Measurements from ENCODE around the gene CNTN6. TPM values are rescaled to one million over a fixed set of nuclear protein-coding genes. Genes with fewer than 3 reads are reported as not detected.
"Not testable (repeated sequence)": the region's sequence is repeated elsewhere in the genome, so short reads cannot be mapped to it uniquely, and the experiment has no call there.

CNTN6 gene
- total RNA-seq, 1 experiment from 2014 or later: not detected

- Histone ChIP-seq H3K9ac (ENCODE audit: low read length) (no peak overlapping the region), H2AFZ (ENCODE audit: low read depth, low read length, poor library complexity, severe bottlenecking) (no peak overlapping the region), H3K27me3 (ENCODE audit: insufficient read depth, low read length) (no peaks in the 10 kb centered on the region), H3K27ac (ENCODE audit: low read depth, low read length) (no peak overlapping the region), H3K9me3 (ENCODE audit: control insufficient read depth in 1 of 2, insufficient read depth in 1 of 2, low read depth in 1 of 2, low read length in 2 of 2) (peaks cover 7 to 37% of the 10 kb centered on the region in 2 experiments; a peak in 2 of 4 replicates), H4K20me1 (ENCODE audit: insufficient read depth) (no peaks in the 10 kb centered on the region), H3K4me3 (replicated peaks in 1 of 2; ENCODE audit: low read depth in 1 of 2, low read length in 2 of 2) (no peak overlapping the region), H3K36me3 (ENCODE audit: control insufficient read depth in 1 of 2, insufficient read depth in 2 of 2, low read length in 2 of 2) (no peaks in the 10 kb centered on the region), H3K9me2 (ENCODE audit: insufficient read depth) (no peaks in the 10 kb centered on the region), H3K4me2 (ENCODE audit: low read length) (no peak overlapping the region), H3K79me2 (ENCODE audit: insufficient read depth, low read length) (no peaks in the 10 kb centered on the region), H3K4me1 (ENCODE audit: control insufficient read depth in 1 of 2, insufficient read depth in 2 of 2, low read length in 2 of 2) (no peaks in the 10 kb centered on the region)
- DNase-seq (ENCODE audit: low read depth, low spot score): no peak
- ChIA-PET CTCF (no interaction called here), POLR2A (no interaction called here), RAD21 (ENCODE audit: low non-redundant PET in 1 of 2, low total read pairs in 2 of 2, uncharacterized antibody in 2 of 2, unreplicated experiment in 2 of 2) (no interaction called here)
- intact Hi-C loops (cut with micrococcal nuclease): no loop called here
- TF ChIP-seq SP1 (IDR thresholded peaks at IDR 0.05; ENCODE audit: low read depth) (no peak), MAX (IDR thresholded peaks at IDR 0.05) (no peak), JUND (IDR thresholded peaks at IDR 0.05) (no peak), POLR2AphosphoS5 (IDR thresholded peaks at IDR 0.05; ENCODE audit: low read depth, low read length) (no peak), SRF (IDR thresholded peaks at IDR 0.05; ENCODE audit: low read depth) (no peak), TCF7L2 (IDR thresholded peaks at IDR 0.05; ENCODE audit: borderline replicate concordance, extremely low read depth, insufficient read depth, insufficient read length) (no peak), CEBPB (IDR thresholded peaks at IDR 0.05; ENCODE audit: low read depth) (no peak), REST (IDR thresholded peaks at IDR 0.05; ENCODE audit: low read depth) (no peak), ZBTB33 (IDR thresholded peaks at IDR 0.05; ENCODE audit: extremely low read depth, insufficient replicate concordance, low read length) (no peak), EZH2 (IDR thresholded peaks at IDR 0.05) (no peak), CTCF (IDR thresholded peaks at IDR 0.05 in 2 of 3, conservative IDR thresholded peaks at IDR 0.05 in 1 of 3; ENCODE audit: borderline replicate concordance in 1 of 3, insufficient read depth in 1 of 3, low read depth in 2 of 3, low read length in 2 of 3) (no peak), ZNF274 (IDR thresholded peaks at IDR 0.05; ENCODE audit: low read depth, low read length) (no peak), ELF1 (IDR thresholded peaks at IDR 0.05; ENCODE audit: borderline replicate concordance, low read depth) (no peak)
- no TSS peak for BruUV-seq (replicated peaks)
- ATAC-seq: no peak
Observed at GRCh38 chr3:1381647-1382036, 288.8 kb downstream of the CNTN6 start.

GRCh38 chr3:1387396-1387905, 294.6 kb downstream of the CNTN6 start:
- CTCF ChIA-PET; H3K9ac ChIP-seq (ENCODE audit: low read length); H3K27me3 ChIP-seq (ENCODE audit: insufficient read depth, low read length); H3K36me3 ChIP-seq (ENCODE audit: control insufficient read depth in 1 of 2, insufficient read depth in 2 of 2, low read length in 2 of 2); BruUV-seq (replicated peaks); H3K4me3 ChIP-seq (replicated peaks in 1 of 2; ENCODE audit: low read depth in 1 of 2, low read length in 2 of 2); H3K27ac ChIP-seq (ENCODE audit: low read depth, low read length); DNase-seq (ENCODE audit: low read depth, low spot score); H3K4me1 ChIP-seq (ENCODE audit: control insufficient read depth in 1 of 2, insufficient read depth in 2 of 2, low read length in 2 of 2); RAD21 ChIA-PET (ENCODE audit: low non-redundant PET in 1 of 2, low total read pairs in 2 of 2, uncharacterized antibody in 2 of 2, unreplicated experiment in 2 of 2); intact Hi-C loops (cut with micrococcal nuclease); ATAC-seq; POLR2A ChIA-PET; H2AFZ ChIP-seq (ENCODE audit: low read depth, low read length, poor library complexity, severe bottlenecking); H3K9me2 ChIP-seq (ENCODE audit: insufficient read depth); H4K20me1 ChIP-seq (ENCODE audit: insufficient read depth); H3K4me2 ChIP-seq (ENCODE audit: low read length); H3K79me2 ChIP-seq (ENCODE audit: insufficient read depth, low read length): not testable (repeated sequence)
- H3K9me3 ChIP-seq (ENCODE audit: control insufficient read depth in 1 of 2, insufficient read depth in 1 of 2, low read depth in 1 of 2, low read length in 2 of 2): peaks cover 3 to 14% of the 10 kb centered on the region in 2 experiments; a peak in 2 of 4 replicates

Measured in HCT116 (cell line).